ENCODE results near the gene AOC1.

The AOC1 gene

DNA sequence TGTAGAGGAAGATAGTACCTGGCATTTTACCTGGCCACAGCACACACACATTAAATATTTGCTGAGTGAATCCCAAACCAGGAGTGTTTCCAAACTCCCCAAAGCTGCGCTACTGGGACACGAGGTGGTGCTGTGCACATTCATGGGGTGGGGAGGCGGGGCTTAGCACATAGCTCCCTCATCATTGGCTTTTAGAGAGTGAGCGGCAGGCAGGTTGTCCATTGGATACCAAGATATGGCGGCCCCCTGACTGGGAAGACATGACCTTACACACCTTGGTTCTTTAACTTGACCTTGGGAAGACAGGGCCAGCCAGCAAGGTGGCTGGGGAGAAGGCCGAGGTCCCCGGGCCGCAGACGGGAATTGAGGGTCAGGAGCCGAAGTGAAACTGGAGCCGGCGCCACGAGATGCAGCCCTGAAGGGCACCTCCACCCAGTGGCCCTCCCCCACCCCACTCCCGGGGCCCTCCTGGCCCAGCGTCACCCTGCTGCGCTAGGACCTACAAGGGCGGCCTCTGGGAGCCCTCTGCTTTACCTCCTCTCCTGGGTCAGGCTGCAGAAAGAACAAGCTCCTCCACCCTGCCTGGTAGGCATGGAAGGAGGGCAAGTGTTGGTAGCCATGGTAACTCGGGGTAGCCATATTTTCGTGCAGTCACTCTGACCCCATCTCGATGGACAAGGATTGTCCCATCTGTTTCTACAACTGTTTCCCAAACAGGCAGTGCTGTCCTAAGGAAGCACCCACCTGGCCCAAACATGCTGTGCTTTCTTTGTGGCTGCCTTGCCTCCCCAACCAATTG is 27.7 kb upstream of the AOC1 start:
- DNase-seq (ENCODE audit: low spot score) = no peak
- TF ChIP-seq, protein P1, sequence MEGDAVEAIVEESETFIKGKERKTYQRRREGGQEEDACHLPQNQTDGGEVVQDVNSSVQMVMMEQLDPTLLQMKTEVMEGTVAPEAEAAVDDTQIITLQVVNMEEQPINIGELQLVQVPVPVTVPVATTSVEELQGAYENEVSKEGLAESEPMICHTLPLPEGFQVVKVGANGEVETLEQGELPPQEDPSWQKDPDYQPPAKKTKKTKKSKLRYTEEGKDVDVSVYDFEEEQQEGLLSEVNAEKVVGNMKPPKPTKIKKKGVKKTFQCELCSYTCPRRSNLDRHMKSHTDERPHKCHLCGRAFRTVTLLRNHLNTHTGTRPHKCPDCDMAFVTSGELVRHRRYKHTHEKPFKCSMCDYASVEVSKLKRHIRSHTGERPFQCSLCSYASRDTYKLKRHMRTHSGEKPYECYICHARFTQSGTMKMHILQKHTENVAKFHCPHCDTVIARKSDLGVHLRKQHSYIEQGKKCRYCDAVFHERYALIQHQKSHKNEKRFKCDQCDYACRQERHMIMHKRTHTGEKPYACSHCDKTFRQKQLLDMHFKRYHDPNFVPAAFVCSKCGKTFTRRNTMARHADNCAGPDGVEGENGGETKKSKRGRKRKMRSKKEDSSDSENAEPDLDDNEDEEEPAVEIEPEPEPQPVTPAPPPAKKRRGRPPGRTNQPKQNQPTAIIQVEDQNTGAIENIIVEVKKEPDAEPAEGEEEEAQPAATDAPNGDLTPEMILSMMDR (IDR thresholded peaks at IDR 0.05; ENCODE audit: extremely low read depth, insufficient read depth, missing control alignments) = no peak
- in situ Hi-C loops (cut with MboI; ENCODE audit: low pct_unique_long_range_greater_than_20kb, low sequenced_read_pairs, unreplicated experiment) = no loop called here

DNA sequence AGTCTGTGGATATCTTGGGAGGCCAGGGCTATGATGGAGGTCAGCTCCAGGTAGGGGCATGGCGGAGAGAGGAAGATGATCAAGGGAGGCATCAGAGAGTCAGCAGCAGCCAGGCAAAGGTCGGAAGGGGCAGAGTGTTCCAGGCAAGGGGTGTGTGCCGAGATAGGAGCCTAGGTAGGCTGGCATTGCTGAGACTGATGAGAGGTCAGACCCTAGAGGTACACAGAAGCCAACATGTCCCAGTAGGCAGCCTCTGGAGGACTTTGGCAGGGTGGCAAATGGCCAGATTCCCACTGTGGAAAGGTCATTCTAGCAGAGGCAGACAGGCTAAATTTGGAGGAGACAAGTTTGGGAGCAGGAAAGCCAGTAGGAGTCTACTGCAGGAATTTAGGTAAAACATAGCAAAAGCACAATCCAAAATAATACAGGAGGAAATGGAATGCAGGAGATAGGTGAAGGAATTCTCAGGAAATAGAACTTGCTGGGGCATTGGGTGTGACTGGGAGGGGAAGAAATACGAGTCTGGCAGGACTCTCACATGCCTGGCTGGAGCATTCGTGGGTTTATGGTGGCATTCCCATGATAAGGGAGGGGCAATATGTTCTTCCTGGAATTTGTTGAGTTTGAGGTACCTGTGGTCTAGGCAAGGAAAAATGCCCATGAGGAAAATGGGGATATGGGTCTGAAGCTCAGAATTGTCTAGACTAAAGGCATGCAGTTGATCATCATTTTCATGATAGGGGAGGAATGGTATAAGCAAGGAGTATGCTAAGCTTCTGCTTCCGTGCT is 26.1 kb upstream of the AOC1 start:
- TF ChIP-seq, protein P1 (IDR thresholded peaks at IDR 0.05; ENCODE audit: extremely low read depth, insufficient read depth, missing control alignments) = no peak
- in situ Hi-C loops (cut with MboI; ENCODE audit: low pct_unique_long_range_greater_than_20kb, low sequenced_read_pairs, unreplicated experiment) = no loop called here

DNA sequence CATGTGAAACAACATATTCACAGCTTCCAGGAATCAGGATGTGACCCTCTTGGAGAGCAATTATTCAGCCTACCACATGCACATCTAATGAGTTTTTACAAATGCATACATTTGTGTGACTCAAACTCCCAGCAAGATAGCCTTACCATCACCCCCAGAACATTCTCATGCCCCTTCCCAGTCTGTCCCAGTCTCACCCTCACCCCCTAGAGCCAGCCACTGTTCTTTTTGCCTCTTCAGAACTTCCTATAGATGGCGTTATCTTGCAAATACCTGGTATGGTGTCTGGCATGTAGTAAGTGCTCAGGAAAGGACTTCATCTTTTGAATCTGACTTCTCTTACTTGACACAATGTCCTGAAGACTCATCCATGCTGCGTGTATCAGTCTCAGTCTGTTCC is 23.9 kb upstream of the AOC1 start:
- in situ Hi-C loops (cut with MboI; ENCODE audit: low pct_unique_long_range_greater_than_20kb, low sequenced_read_pairs, unreplicated experiment) = no loop called here
- no peak for DNase-seq (ENCODE audit: low spot score)

More for the DNA sequence above, 26.1 kb upstream of the AOC1 start:
- no peak for DNase-seq (ENCODE audit: low spot score)

DNA sequence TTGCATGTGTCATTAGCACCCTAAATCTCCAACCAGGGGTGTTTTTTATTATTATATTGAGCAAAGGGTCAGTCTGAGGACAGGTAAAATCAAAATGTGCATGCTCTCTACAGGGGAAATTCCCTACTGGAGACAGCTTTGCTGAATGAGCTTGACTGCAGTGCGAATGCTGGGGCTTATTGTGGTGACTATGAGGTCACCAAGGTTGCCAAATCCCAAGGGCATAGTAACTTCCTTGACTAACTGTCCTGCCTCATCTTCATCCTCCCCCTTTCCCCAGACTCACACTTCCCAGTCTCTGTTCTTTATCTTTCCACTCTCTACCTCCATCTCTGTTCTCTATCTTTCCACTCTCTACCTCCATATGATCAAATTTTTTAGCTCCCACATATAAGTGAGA is 22.9 kb upstream of the AOC1 start:
- in situ Hi-C loops (cut with MboI; ENCODE audit: low pct_unique_long_range_greater_than_20kb, low sequenced_read_pairs, unreplicated experiment) = no loop called here
- TF ChIP-seq, protein P1 (IDR thresholded peaks at IDR 0.05; ENCODE audit: extremely low read depth, insufficient read depth, missing control alignments) = no peak
- no peak for DNase-seq (ENCODE audit: low spot score)

More for the DNA sequence above, 23.9 kb upstream of the AOC1 start:
- TF ChIP-seq, protein P1 (IDR thresholded peaks at IDR 0.05; ENCODE audit: extremely low read depth, insufficient read depth, missing control alignments) = peak; percentile 6

DNA sequence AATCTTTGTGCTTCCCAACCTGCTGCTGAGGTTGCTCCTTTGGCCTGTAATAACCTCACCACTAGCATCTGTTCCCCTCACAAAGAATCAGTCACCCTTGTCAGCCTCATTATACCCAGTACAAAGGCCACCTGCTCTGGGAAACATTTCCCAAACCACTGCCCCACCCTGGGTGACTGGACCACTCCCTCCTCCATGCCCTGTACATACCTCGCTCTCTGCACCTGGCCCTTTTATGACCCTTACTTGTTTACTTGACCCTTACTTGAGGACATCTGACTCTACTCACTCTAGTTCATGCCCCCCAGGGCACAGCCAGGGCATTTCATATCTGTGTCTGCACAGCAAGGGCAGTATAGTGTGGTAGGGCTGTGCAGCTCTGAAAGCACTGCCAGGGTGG is 21.4 kb upstream of the AOC1 start:
- DNase-seq (ENCODE audit: low spot score) = no peak
- in situ Hi-C loops (cut with MboI; ENCODE audit: low pct_unique_long_range_greater_than_20kb, low sequenced_read_pairs, unreplicated experiment) = no loop called here
- TF ChIP-seq, protein P1 (IDR thresholded peaks at IDR 0.05; ENCODE audit: extremely low read depth, insufficient read depth, missing control alignments) = no peak

DNA sequence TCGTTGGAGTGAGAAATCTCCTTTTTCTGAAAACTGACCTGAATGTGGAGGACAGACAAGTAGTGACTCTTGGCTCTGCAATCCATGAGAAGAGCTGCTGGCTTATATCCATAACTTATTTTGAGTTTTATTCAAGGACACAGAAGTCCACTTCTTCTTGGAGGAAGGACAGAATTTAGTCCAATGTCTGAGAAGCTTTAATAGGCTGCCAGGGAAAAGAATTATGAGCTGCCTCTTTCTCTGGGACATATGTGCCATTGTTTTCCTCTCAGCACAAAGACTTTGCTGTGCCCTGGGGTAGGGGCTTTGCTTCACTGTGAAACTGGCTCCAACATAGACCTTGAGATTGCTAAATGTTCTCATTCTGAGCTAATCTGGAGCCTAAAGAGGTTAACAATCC is 20.5 kb upstream of the AOC1 start:
- in situ Hi-C loops (cut with MboI; ENCODE audit: low pct_unique_long_range_greater_than_20kb, low sequenced_read_pairs, unreplicated experiment) = no loop called here
- TF ChIP-seq, protein P1 (IDR thresholded peaks at IDR 0.05; ENCODE audit: extremely low read depth, insufficient read depth, missing control alignments) = no peak
- no peak for DNase-seq (ENCODE audit: low spot score)

Measured in GM13977 (cell line).